ENCODE results near the gene MMD.
"Not testable (repeated sequence)": the region's sequence is repeated elsewhere in the genome, so short reads cannot be mapped to it uniquely, and the experiment has no call there.

The MMD gene

GRCh38 chr17:55420067-55420775, 1.4 kb downstream of the MMD start:
- DNase-seq = no peak

- no peak for DNase-seq
These were observed 3.0 kb downstream of the MMD start for GRCh38 chr17:55418369-55419268.

- no peak for DNase-seq
These were observed 4.0 kb downstream of the MMD start for GRCh38 chr17:55417411-55418268.

GRCh38 chr17:55416470-55417052, 5.1 kb downstream of the MMD start:
- DNase-seq = no peak

GRCh38 chr17:55416000-55416399, 5.6 kb downstream of the MMD start:
- no peak for DNase-seq

GRCh38 chr17:55414983-55415382, 6.7 kb downstream of the MMD start:
- no peak for DNase-seq

GRCh38 chr17:55413825-55414489, 7.7 kb downstream of the MMD start:
- DNase-seq = no peak

GRCh38 chr17:55411463-55411855, 10.2 kb downstream of the MMD start:
- no peak for DNase-seq

- no peak for DNase-seq
These were observed 10.7 kb downstream of the MMD start for GRCh38 chr17:55410722-55411462.

GRCh38 chr17:55409030-55409800, 12.4 kb downstream of the MMD start:
- no peak for DNase-seq

- DNase-seq = no peak
These were observed 13.7 kb downstream of the MMD start for GRCh38 chr17:55407641-55408566.

- DNase-seq = no peak
These were observed 16.0 kb downstream of the MMD start for GRCh38 chr17:55405600-55405999.

- not testable (repeated sequence) for DNase-seq
These were observed 17.4 kb downstream of the MMD start for GRCh38 chr17:55404197-55404596.

- DNase-seq = no peak
These were observed 19.3 kb downstream of the MMD start for GRCh38 chr17:55402374-55402773.

- no peak for DNase-seq
These were observed 22.9 kb downstream of the MMD start for GRCh38 chr17:55398689-55399088.

- no peak for DNase-seq
These were observed 25.7 kb downstream of the MMD start for GRCh38 chr17:55395803-55396505.

GRCh38 chr17:55394357-55395021, 27.1 kb downstream of the MMD start:
- no peak for DNase-seq

- no peak for DNase-seq
These were observed 29.7 kb downstream of the MMD start for GRCh38 chr17:55391764-55392467.

Measured in SW 1271 (cell line).